Hematopoietic multipotent progenitor cell treated with erythropoietin and hydrocortisone succinate and interleukin-3 and kit ligand, for 8 days (in vitro differentiated cells): Measurements from ENCODE around the gene SETD7.

Source experiments
- DNase-seq: peaks from one replicate; pipeline ENCODE4 v3.0.0-alpha.2; 2015

The SETD7 gene

GRCh38 chr4:139568206-139568955 is 12.4 kb upstream of the SETD7 start:
- DNase-seq = no peak

GRCh38 chr4:139567159-139567870 is 11.3 kb upstream of the SETD7 start:
- no peak for DNase-seq

GRCh38 chr4:139564502-139564901 is 8.5 kb upstream of the SETD7 start:
- DNase-seq = no peak

- no peak for DNase-seq
These were observed 7.5 kb upstream of the SETD7 start for GRCh38 chr4:139563515-139563914.

- DNase-seq = no peak
These were observed 6.8 kb upstream of the SETD7 start for GRCh38 chr4:139562839-139563238.

- no peak for DNase-seq
These were observed 6.2 kb upstream of the SETD7 start for GRCh38 chr4:139562067-139562684.

GRCh38 chr4:139560406-139561104 is 4.5 kb upstream of the SETD7 start:
- DNase-seq = no peak

- no peak for DNase-seq
These were observed 3.7 kb upstream of the SETD7 start for GRCh38 chr4:139559687-139560086.

- DNase-seq = no peak
These were observed 3.1 kb upstream of the SETD7 start for GRCh38 chr4:139559089-139559479.

- DNase-seq = no peak
These were observed 2.4 kb upstream of the SETD7 start for GRCh38 chr4:139558235-139559088.

- DNase-seq = no peak
These were observed 1.6 kb upstream of the SETD7 start for GRCh38 chr4:139557556-139558110.

GRCh38 chr4:139556724-139557555 is 921 bp upstream of the SETD7 start:
- peak; percentile 56 for DNase-seq

GRCh38 chr4:139555705-139556070 is 331 bp downstream of the SETD7 start:
- no peak for DNase-seq

GRCh38 chr4:139554893-139555704 is 920 bp downstream of the SETD7 start:
- DNase-seq = peak; percentile 39

GRCh38 chr4:139554642-139554892 is 1.5 kb downstream of the SETD7 start:
- no peak for DNase-seq

GRCh38 chr4:139553751-139554641 is 2.0 kb downstream of the SETD7 start:
- DNase-seq = no peak

GRCh38 chr4:139552517-139553307 is 3.3 kb downstream of the SETD7 start:
- no peak for DNase-seq

GRCh38 chr4:139550724-139551429 is 5.1 kb downstream of the SETD7 start:
- no peak for DNase-seq
